HUES48 (cell line): ENCODE results near the gene ZSWIM1.

Source experiments
- H3K27ac ChIP-seq: one replicate; pipeline ENCODE4 v1.7.0; 2013; ENCODE audit warnings: low read depth, low read length, inconsistent platforms
- H3K27me3 ChIP-seq: 2 replicates; pipeline ENCODE4 v1.6.1; 2013; ENCODE audit warnings: mild to moderate bottlenecking, low read length; ENCODE audit not compliant: control insufficient read depth, insufficient read depth
- H3K36me3 ChIP-seq: 2 replicates; pipeline ENCODE4 v1.6.1; 2013; ENCODE audit warnings: low read length; ENCODE audit not compliant: control insufficient read depth, insufficient read depth
- H3K4me1 ChIP-seq: 2 replicates; pipeline ENCODE4 v1.6.1; 2013; ENCODE audit warnings: mild to moderate bottlenecking, low read length; ENCODE audit not compliant: control insufficient read depth, insufficient read depth
- H3K4me3 ChIP-seq: 2 replicates; pipeline ENCODE4 v1.5.1; 2013; ENCODE audit warnings: mild to moderate bottlenecking, low read depth, low read length
- H3K9ac ChIP-seq: 2 replicates; pipeline ENCODE4 v1.6.1; 2013; ENCODE audit warnings: mild to moderate bottlenecking, low read depth, low read length, moderate library complexity
- H3K9me3 ChIP-seq: 2 replicates; pipeline ENCODE4 v1.6.1; 2013; ENCODE audit warnings: low read length; ENCODE audit not compliant: control insufficient read depth, insufficient read depth

ZSWIM1 gene

DNA sequence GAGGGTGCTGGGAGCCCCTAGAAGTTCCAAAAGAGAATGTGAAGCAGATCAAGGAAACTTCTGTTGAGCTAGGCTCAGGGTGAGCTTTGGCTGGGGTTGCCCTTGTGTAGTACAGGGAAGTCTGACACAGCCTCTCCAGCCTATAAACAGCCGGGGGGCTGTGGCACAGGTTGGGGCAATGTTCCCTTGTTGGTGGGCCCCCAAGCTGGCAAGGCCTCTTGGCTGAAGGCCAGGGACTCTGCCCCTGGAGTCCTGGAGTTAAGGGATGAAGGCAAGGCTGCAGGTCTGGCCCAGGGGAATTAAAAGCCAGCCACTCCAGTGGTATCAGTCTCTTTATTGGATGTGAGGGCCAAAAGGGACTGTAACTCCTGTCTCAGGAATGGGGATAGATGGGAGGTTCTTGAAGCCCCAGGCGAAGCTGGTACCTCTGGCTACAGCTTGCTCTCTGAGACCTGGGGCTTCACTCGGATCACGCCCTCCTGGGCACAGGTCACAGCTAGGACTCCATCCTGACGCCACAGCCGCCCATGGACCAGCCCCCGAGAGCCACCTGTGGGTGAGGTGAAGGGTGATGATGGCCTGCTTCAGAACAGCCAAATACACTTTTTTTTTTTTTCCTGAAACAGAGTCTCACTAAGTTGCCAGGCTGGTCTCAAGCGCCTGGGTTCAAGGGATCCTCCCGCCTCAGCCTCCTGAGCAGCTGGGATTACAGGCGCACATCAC lies 39.5 kb upstream of the ZSWIM1 start:
- Histone ChIP-seq H3K9ac (no peak overlapping the region), H3K36me3 (peaks cover 73% of the 10 kb centered on the region), H3K9me3 (no peaks in the 10 kb centered on the region), H3K4me3 (no peak overlapping the region), H3K27me3 (no peaks in the 10 kb centered on the region), H3K27ac (no peak overlapping the region), H3K4me1 (no peaks in the 10 kb centered on the region)

GRCh38 chr20:45842169-45842812 lies 38.7 kb upstream of the ZSWIM1 start:
- no peaks in the 10 kb centered on the region for H3K27me3 ChIP-seq
- no peak overlapping the region for H3K9ac ChIP-seq
- H3K36me3 ChIP-seq, result peaks cover 68% of the 10 kb centered on the region
- no peak overlapping the region for H3K27ac ChIP-seq
- no peak overlapping the region for H3K4me3 ChIP-seq
- H3K4me1 ChIP-seq, result no peaks in the 10 kb centered on the region
- H3K9me3 ChIP-seq, result no peaks in the 10 kb centered on the region

- Histone ChIP-seq H3K4me3 (no peak overlapping the region), H3K36me3 (peaks cover 73% of the 10 kb centered on the region), H3K9ac (no peak overlapping the region), H3K4me1 (no peaks in the 10 kb centered on the region), H3K27ac (no peak overlapping the region), H3K27me3 (no peaks in the 10 kb centered on the region), H3K9me3 (no peaks in the 10 kb centered on the region)
These were observed 37.5 kb upstream of the ZSWIM1 start for GRCh38 chr20:45843506-45843905.

DNA sequence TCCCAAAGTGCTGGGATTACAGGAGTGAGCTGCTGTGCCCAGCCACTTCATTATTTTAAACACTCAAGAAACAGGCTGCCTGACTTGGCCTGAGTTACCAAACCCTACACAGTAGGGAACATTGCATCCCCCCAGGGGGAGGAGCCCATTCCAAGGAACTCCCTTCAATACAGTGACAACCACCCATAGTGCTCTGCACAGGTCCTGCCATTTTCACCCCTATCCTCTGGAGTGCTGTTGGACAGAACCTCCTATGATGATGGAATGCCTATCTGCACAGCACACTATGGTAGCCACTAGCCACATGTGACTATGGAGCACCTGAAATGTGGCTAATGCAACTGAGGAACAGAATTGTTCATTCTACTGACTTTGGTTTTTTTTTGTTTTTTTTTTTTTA lies 35.6 kb upstream of the ZSWIM1 start:
- Histone ChIP-seq H3K9me3 (no peaks in the 10 kb centered on the region), H3K27me3 (no peaks in the 10 kb centered on the region), H3K4me3 (no peak overlapping the region), H3K9ac (no peak overlapping the region), H3K4me1 (no peaks in the 10 kb centered on the region), H3K27ac (no peak overlapping the region), H3K36me3 (peaks cover 68% of the 10 kb centered on the region)

- Histone ChIP-seq H3K27ac (no peak overlapping the region), H3K27me3 (no peaks in the 10 kb centered on the region), H3K4me1 (peaks cover 5% of the 10 kb centered on the region; the same call in 1 of the 2 replicates), H3K36me3 (peaks cover 53% of the 10 kb centered on the region), H3K9me3 (no peaks in the 10 kb centered on the region), H3K4me3 (no peak overlapping the region), H3K9ac (no peak overlapping the region)
These were observed 32.6 kb upstream of the ZSWIM1 start for GRCh38 chr20:45848421-45848820.

- peaks cover 9% of the 10 kb centered on the region for H3K4me1 ChIP-seq
- no peak overlapping the region for H3K9ac ChIP-seq
- no peaks in the 10 kb centered on the region for H3K9me3 ChIP-seq
- no peaks in the 10 kb centered on the region for H3K27me3 ChIP-seq
- H3K4me3 ChIP-seq, result no peak overlapping the region
- peaks cover 46% of the 10 kb centered on the region for H3K36me3 ChIP-seq
- no peak overlapping the region for H3K27ac ChIP-seq
These were observed 32.0 kb upstream of the ZSWIM1 start for GRCh38 chr20:45848969-45849582.

DNA sequence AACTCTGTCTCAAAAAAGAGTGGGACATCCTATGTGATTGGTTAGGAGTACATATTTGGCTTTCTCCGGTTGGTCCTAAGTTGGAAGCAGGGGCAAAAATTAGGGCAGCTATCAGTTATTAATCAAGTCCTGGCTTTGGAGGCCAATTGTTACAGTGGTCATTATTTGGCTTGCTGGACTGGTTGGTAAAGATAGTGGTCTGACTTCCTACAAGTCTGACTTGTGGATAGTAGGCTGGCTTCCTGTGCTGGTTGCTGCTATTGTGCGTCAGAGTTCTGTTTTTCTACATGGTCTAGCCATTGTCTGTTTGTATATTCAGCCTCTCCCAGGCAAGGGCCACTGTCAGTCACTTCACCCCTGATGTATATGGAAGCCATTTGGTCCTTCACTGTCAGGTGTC lies 30.8 kb upstream of the ZSWIM1 start:
- H3K27me3 ChIP-seq, result no peaks in the 10 kb centered on the region
- peaks cover 37% of the 10 kb centered on the region for H3K36me3 ChIP-seq
- H3K9me3 ChIP-seq, result no peaks in the 10 kb centered on the region
- H3K4me1 ChIP-seq, result peaks cover 19% of the 10 kb centered on the region
- H3K4me3 ChIP-seq, result no peak overlapping the region
- H3K9ac ChIP-seq, result no peak overlapping the region
- no peak overlapping the region for H3K27ac ChIP-seq

DNA sequence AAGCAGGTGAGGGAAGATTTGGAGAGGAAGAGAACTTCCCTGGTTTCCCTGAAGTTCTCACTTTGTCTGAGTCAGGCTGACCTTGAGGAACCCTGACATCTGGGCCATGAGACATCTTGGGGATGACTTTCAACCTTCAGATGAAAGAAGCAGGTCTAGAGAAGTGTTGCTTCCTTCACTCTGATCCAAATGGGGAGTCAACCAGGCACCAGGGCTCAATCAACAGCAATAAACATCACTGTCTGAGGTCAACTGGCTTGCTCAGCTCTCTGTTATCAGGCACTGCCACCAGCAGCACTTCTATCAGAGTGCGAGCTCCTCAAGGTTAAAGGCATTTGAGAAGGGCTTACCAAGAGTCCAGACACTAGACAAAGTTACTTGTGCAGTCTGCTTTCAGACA lies 30.1 kb upstream of the ZSWIM1 start:
- H3K27ac ChIP-seq, result no peak overlapping the region
- peaks cover 32% of the 10 kb centered on the region for H3K36me3 ChIP-seq

GRCh38 chr20:45851501-45851900 lies 29.5 kb upstream of the ZSWIM1 start:
- no peak overlapping the region for H3K27ac ChIP-seq
- peaks cover 27% of the 10 kb centered on the region for H3K36me3 ChIP-seq
- H3K4me3 ChIP-seq, result no peak overlapping the region
- no peak overlapping the region for H3K9ac ChIP-seq
- H3K9me3 ChIP-seq, result no peaks in the 10 kb centered on the region
- peaks cover 19% of the 10 kb centered on the region for H3K4me1 ChIP-seq
- H3K27me3 ChIP-seq, result no peaks in the 10 kb centered on the region

More for the DNA sequence above, 30.1 kb upstream of the ZSWIM1 start:
- Histone ChIP-seq H3K9ac (no peak overlapping the region), H3K4me3 (no peak overlapping the region), H3K27me3 (no peaks in the 10 kb centered on the region), H3K9me3 (no peaks in the 10 kb centered on the region), H3K4me1 (peaks cover 19% of the 10 kb centered on the region)

- H3K36me3 ChIP-seq, result peaks cover 24% of the 10 kb centered on the region
- H3K27ac ChIP-seq, result no peak overlapping the region
- H3K9me3 ChIP-seq, result no peaks in the 10 kb centered on the region
- H3K4me1 ChIP-seq, result peaks cover 19% of the 10 kb centered on the region
- no peak overlapping the region for H3K4me3 ChIP-seq
- no peaks in the 10 kb centered on the region for H3K27me3 ChIP-seq
- H3K9ac ChIP-seq, result no peak overlapping the region
These were observed 28.7 kb upstream of the ZSWIM1 start for GRCh38 chr20:45852326-45852725.

DNA sequence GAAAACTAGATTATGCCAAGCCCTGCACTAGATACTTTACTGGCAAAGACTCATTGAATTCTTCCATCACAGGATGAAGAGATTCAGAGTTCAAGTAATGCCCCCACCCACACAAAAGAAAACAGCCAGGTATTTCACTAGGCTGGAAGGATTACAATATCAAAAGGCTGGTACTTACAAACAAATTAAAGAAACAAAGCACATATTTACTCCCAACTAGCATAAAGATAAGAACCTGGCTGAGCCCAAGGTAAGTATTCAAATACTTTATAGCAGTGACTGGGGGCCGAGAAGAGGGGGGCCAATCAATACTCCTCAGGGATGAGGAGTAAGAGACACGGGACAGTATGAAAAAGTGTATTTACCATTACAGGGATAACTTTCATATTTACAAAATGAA lies 27.5 kb upstream of the ZSWIM1 start:
- Histone ChIP-seq H3K27ac (peak overlapping the region; percentile 85), H3K36me3 (peaks cover 17% of the 10 kb centered on the region), H3K9me3 (no peaks in the 10 kb centered on the region), H3K9ac (0 out of 2 replicates have a peak overlapping the region, but pooled peaks have one; percentile 8), H3K4me3 (peak overlapping the region; percentile 31), H3K27me3 (no peaks in the 10 kb centered on the region), H3K4me1 (peaks cover 25% of the 10 kb centered on the region)
